Panc1 (cell line): ENCODE data around the gene IFFO2.

Experiments
- POLR2AphosphoS5 ChIP-seq: IDR thresholded peaks from 2 replicates; pipeline ENCODE4 v1.6.1; 2012; ENCODE audit warnings: mild to moderate bottlenecking, low read depth, low read length, moderate library complexity
- SIN3A ChIP-seq: IDR thresholded peaks from 2 replicates; pipeline ENCODE4 v1.6.1; 2012; ENCODE audit warnings: low read depth, mild to moderate bottlenecking, low read length, moderate library complexity, borderline replicate concordance; ENCODE audit not compliant: insufficient read depth
- TF ChIP-seq, protein P1 (sequence below): fragments of 450-650 bp; IDR thresholded peaks from 2 replicates; pipeline ENCODE4 v1.5.1; 2017; ENCODE audit warnings: mild to moderate bottlenecking

DNA sequence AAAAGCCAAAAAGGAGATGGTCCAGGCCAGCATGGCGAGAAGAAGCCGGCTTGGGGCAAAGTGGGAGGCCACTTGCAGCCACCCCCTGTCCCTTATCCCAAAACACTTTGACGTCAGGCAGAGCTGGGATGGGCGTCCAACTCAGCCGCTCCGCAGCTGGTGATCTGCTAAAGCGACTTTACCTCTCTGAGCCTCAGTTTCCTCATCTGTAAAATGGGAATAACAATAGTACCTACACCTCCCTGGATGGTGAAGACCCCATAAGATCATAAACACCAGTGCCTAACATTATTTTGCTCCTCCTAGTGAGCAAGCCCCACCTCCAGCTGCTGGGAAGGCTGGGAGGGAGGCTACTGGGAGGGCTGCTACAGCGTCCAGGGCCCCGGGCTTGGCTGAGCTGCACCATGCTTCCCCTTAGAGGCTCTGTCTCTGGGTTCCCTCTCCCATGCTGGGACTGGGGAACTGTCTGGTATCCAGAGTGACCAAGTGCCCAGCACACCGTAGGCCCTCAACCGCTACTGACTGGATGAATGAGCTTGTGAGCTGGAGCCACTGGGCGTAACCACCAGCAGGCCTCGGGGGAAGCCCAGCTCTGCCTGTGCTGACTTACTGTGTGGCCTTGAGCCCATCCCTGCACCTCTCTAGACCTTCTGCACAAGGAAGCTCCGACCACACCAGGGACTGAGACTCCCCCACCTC is 18.3 kb downstream of the IFFO2 start:
- TF ChIP-seq, protein P1, sequence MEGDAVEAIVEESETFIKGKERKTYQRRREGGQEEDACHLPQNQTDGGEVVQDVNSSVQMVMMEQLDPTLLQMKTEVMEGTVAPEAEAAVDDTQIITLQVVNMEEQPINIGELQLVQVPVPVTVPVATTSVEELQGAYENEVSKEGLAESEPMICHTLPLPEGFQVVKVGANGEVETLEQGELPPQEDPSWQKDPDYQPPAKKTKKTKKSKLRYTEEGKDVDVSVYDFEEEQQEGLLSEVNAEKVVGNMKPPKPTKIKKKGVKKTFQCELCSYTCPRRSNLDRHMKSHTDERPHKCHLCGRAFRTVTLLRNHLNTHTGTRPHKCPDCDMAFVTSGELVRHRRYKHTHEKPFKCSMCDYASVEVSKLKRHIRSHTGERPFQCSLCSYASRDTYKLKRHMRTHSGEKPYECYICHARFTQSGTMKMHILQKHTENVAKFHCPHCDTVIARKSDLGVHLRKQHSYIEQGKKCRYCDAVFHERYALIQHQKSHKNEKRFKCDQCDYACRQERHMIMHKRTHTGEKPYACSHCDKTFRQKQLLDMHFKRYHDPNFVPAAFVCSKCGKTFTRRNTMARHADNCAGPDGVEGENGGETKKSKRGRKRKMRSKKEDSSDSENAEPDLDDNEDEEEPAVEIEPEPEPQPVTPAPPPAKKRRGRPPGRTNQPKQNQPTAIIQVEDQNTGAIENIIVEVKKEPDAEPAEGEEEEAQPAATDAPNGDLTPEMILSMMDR: no peak
- TF ChIP-seq POLR2AphosphoS5 (no peak), SIN3A (no peak)
